ENCODE measurements around the gene APBA1.

DNA sequence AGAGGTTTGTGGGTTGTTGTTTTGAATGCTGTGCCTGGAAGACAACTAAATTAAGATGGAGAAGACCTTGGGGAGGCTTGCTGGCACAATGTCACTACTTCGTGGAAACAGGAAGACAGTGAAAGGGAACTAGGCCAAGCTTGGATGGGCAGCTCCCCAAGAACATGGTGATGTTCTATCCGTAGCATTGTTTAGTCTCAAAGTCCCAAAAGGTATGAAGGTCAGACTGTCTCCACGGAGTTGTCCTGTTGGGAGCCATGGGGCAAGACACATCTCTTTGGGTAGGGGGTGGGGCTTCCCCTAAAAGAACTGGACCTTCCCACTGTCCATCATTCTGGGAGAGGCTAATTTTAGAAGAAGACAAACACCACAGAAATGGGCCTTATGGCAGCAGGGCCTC is 206.7 kb downstream of the APBA1 start:
- TF ChIP-seq CTCF (conservative IDR thresholded peaks at IDR 0.05) (no peak), ZFX (IDR thresholded peaks at IDR 0.05) (no peak)

Measured in C4-2B (cell line).